ENCODE data around the gene BUB3. TPM values are rescaled to one million over a fixed set of nuclear protein-coding genes. Genes with fewer than 3 reads are reported as not detected.

BUB3 gene
- total and polyA plus RNA-seq, 2 of the 13 experiments (the other 11 are each of a cell fraction or from before 2014, with no cell fraction given) = 174 to 188 TPM

- no peak for FAIRE-seq
Measured at GRCh38 chr10:123141791-123142700, 12.2 kb upstream of the BUB3 start.

DNA sequence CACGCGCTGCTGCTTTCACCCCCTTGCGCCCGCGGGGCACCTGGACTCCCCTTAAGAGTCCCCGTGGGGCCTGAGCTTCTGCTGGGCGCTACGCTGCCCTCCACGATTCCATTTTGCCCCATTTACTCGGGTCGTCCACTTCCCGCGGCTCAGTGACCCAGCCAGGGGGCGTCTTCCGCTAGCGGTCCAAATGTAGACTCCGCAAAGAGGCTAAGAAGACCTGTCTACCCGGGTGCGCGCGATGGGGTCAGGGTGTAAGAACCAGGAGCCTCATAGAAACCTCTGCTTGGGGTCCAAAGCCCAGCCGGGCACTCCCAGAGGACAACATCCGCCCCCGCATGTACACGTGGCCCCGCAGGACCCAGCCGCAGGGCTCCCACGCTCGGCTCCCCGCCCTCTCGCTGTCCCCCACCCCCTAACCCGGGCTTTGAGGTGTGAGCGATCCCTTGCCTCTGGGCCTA lies 11.5 kb upstream of the BUB3 start:
- 0 out of 2 replicates have a peak, but pooled peaks cover 2% of the 10 kb centered on the region for H4K20me1 ChIP-seq (ENCODE audit: insufficient read depth, low read length)
- H3K79me2 ChIP-seq (ENCODE audit: insufficient read depth, low read length) = no peaks in the 10 kb centered on the region
- peak overlapping the region in 1 of 3 experiments; percentile 14; a peak in 1 of 6 replicates for H3K4me3 ChIP-seq (replicated peaks in 1 of 3; ENCODE audit: insufficient read depth in 1 of 3, low read depth in 2 of 3, low read length in 3 of 3)
- peak overlapping the region; percentile 33; the same call in 1 of the 2 replicates for H3K4me2 ChIP-seq (ENCODE audit: low read depth, low read length)
- FAIRE-seq (no peak), DNase-seq (ENCODE audit: low spot score) (no peak), ATAC-seq (no peak)
- H3K4me1 ChIP-seq (ENCODE audit: insufficient read depth, low read length) = peaks cover 56% of the 10 kb centered on the region
- no peak overlapping the region for H3K9ac ChIP-seq (ENCODE audit: insufficient read depth, low read depth, low read length)
- ChIA-PET POLR2A (no interaction called here), CTCF (ENCODE audit: low intra/inter-chr PET ratio, low total read pairs) (no interaction called here)
- BruUV-seq (replicated peaks) = no TSS peak
- H2AFZ ChIP-seq (ENCODE audit: low read length) = no peak overlapping the region
- H3K27ac ChIP-seq (ENCODE audit: extremely low read length, insufficient read depth, low read length) = no peak overlapping the region
- no peaks in the 10 kb centered on the region for H3K36me3 ChIP-seq (replicated peaks in 1 of 2; ENCODE audit: control insufficient read depth in 1 of 2, insufficient read depth in 2 of 2, low read length in 2 of 2)
- peaks cover 34 to 90% of the 10 kb centered on the region in 2 experiments for H3K27me3 ChIP-seq (ENCODE audit: control insufficient read depth in 1 of 2, insufficient read depth in 2 of 2, low read length in 2 of 2)
- in situ Hi-C loops (cut with HindIII; ENCODE audit: extremely low pct_ligation_motif_present, low pct_unique_long_range_greater_than_20kb) (no loop called here), intact Hi-C loops (cut with micrococcal nuclease; ENCODE audit: unreplicated experiment) (no loop called here)
- 25% methylated on average over 21 of the region's 33 CpGs for WGBS (ENCODE audit: low lambda C conversion rate)
- H3K9me3 ChIP-seq (ENCODE audit: low read length) = no peaks in the 10 kb centered on the region
- TF ChIP-seq, protein P1, sequence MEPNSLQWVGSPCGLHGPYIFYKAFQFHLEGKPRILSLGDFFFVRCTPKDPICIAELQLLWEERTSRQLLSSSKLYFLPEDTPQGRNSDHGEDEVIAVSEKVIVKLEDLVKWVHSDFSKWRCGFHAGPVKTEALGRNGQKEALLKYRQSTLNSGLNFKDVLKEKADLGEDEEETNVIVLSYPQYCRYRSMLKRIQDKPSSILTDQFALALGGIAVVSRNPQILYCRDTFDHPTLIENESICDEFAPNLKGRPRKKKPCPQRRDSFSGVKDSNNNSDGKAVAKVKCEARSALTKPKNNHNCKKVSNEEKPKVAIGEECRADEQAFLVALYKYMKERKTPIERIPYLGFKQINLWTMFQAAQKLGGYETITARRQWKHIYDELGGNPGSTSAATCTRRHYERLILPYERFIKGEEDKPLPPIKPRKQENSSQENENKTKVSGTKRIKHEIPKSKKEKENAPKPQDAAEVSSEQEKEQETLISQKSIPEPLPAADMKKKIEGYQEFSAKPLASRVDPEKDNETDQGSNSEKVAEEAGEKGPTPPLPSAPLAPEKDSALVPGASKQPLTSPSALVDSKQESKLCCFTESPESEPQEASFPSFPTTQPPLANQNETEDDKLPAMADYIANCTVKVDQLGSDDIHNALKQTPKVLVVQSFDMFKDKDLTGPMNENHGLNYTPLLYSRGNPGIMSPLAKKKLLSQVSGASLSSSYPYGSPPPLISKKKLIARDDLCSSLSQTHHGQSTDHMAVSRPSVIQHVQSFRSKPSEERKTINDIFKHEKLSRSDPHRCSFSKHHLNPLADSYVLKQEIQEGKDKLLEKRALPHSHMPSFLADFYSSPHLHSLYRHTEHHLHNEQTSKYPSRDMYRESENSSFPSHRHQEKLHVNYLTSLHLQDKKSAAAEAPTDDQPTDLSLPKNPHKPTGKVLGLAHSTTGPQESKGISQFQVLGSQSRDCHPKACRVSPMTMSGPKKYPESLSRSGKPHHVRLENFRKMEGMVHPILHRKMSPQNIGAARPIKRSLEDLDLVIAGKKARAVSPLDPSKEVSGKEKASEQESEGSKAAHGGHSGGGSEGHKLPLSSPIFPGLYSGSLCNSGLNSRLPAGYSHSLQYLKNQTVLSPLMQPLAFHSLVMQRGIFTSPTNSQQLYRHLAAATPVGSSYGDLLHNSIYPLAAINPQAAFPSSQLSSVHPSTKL (CRISPR knock-in tag; IDR thresholded peaks at IDR 0.05) = no peak
- TF ChIP-seq, protein P2, sequence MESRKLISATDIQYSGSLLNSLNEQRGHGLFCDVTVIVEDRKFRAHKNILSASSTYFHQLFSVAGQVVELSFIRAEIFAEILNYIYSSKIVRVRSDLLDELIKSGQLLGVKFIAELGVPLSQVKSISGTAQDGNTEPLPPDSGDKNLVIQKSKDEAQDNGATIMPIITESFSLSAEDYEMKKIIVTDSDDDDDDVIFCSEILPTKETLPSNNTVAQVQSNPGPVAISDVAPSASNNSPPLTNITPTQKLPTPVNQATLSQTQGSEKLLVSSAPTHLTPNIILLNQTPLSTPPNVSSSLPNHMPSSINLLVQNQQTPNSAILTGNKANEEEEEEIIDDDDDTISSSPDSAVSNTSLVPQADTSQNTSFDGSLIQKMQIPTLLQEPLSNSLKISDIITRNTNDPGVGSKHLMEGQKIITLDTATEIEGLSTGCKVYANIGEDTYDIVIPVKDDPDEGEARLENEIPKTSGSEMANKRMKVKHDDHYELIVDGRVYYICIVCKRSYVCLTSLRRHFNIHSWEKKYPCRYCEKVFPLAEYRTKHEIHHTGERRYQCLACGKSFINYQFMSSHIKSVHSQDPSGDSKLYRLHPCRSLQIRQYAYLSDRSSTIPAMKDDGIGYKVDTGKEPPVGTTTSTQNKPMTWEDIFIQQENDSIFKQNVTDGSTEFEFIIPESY (CRISPR knock-in tag; IDR thresholded peaks at IDR 0.05) = peak; percentile 18; the same call in 1 of the 2 replicates
- TF ChIP-seq, protein P3, sequence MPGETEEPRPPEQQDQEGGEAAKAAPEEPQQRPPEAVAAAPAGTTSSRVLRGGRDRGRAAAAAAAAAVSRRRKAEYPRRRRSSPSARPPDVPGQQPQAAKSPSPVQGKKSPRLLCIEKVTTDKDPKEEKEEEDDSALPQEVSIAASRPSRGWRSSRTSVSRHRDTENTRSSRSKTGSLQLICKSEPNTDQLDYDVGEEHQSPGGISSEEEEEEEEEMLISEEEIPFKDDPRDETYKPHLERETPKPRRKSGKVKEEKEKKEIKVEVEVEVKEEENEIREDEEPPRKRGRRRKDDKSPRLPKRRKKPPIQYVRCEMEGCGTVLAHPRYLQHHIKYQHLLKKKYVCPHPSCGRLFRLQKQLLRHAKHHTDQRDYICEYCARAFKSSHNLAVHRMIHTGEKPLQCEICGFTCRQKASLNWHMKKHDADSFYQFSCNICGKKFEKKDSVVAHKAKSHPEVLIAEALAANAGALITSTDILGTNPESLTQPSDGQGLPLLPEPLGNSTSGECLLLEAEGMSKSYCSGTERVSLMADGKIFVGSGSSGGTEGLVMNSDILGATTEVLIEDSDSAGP (CRISPR knock-in tag; IDR thresholded peaks at IDR 0.05; ENCODE audit: borderline replicate concordance) = 0 out of 2 replicates have a peak, but pooled peaks have one; percentile 16
- TF ChIP-seq GTF3A (CRISPR knock-in tag; conservative IDR thresholded peaks at IDR 0.05) (no peak), FOXK1 (CRISPR knock-in tag; IDR thresholded peaks at IDR 0.05; ENCODE audit: borderline replicate concordance, low read depth) (no peak)

More at GRCh38 chr10:123141791-123142700, 12.2 kb upstream of the BUB3 start:
- intact Hi-C loops (cut with micrococcal nuclease; ENCODE audit: unreplicated experiment) (no loop called here), in situ Hi-C loops (cut with HindIII; ENCODE audit: extremely low pct_ligation_motif_present, low pct_unique_long_range_greater_than_20kb) (no loop called here)
- H3K9me3 ChIP-seq (ENCODE audit: low read length) = no peaks in the 10 kb centered on the region
- WGBS (ENCODE audit: low lambda C conversion rate) = 54% methylated on average over 23 of the region's 38 CpGs
- H4K20me1 ChIP-seq (ENCODE audit: insufficient read depth, low read length) = no peaks in the 10 kb centered on the region
- peaks cover 30 to 90% of the 10 kb centered on the region in 2 experiments for H3K27me3 ChIP-seq (ENCODE audit: control insufficient read depth in 1 of 2, insufficient read depth in 2 of 2, low read length in 2 of 2)
- ATAC-seq (no peak), DNase-seq (ENCODE audit: low spot score) (no peak)
- peak overlapping the region; percentile 33; the same call in 1 of the 2 replicates for H3K4me2 ChIP-seq (ENCODE audit: low read depth, low read length)
- peak overlapping the region in 1 of 3 experiments; percentile 1; a peak in 1 of 6 replicates for H3K4me3 ChIP-seq (replicated peaks in 1 of 3; ENCODE audit: insufficient read depth in 1 of 3, low read depth in 2 of 3, low read length in 3 of 3)
- TF ChIP-seq EZH2 (conservative IDR thresholded peaks at IDR 0.05; ENCODE audit: low read depth, low read length) = 0 out of 2 replicates have a peak, but pooled peaks have one; percentile 21
- TF ChIP-seq ZNF598 (CRISPR knock-in tag; IDR thresholded peaks at IDR 0.05; ENCODE audit: borderline replicate concordance) = no peak
- no peaks in the 10 kb centered on the region for H3K79me2 ChIP-seq (ENCODE audit: insufficient read depth, low read length)
- H3K4me1 ChIP-seq (ENCODE audit: insufficient read depth, low read length) = peaks cover 56% of the 10 kb centered on the region
- H3K36me3 ChIP-seq (replicated peaks in 1 of 2; ENCODE audit: control insufficient read depth in 1 of 2, insufficient read depth in 2 of 2, low read length in 2 of 2) = no peaks in the 10 kb centered on the region
- no TSS peak for BruUV-seq (replicated peaks)
- H3K9ac ChIP-seq (ENCODE audit: insufficient read depth, low read depth, low read length) = no peak overlapping the region
- POLR2A ChIA-PET = no interaction called here
- CTCF ChIA-PET (ENCODE audit: low intra/inter-chr PET ratio, low total read pairs) = no interaction called here
- H2AFZ ChIP-seq (ENCODE audit: low read length) = no peak overlapping the region
- no peak overlapping the region for H3K27ac ChIP-seq (ENCODE audit: extremely low read length, insufficient read depth, low read length)

Data from HepG2 (cell line).